GOT3 (cell line): ENCODE results near the gene FKBP1A.
"Not testable (repeated sequence)": the region's sequence is repeated elsewhere in the genome, so short reads cannot be mapped to it uniquely, and the experiment has no call there.

Experiments
- DNase-seq: peaks from one replicate; lab custom pipeline; 2025; ENCODE audit warnings: mixed read lengths; lab: John Stamatoyannopoulos, UW

The FKBP1A gene

DNA sequence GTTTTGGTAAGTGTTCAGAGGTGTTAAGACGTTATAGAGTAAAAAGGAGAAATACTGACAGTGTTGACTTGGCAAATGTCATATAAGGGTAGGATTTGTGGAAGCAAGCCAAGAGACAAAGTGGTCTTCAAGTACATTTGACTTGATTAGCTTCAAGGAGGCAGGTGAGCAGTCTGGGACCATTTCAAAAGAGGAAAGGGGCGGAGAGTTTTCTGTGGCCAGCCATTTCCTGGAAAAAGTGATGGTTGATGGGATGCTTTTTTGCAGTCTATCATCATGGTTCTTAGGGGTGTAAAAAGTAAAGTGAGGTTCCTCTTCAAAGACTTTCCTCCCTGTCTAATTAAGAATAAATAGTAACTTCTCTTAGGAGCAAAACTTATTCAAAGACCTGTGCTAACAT lies 28.7 kb downstream of the FKBP1A start:
- no peak for DNase-seq

DNA sequence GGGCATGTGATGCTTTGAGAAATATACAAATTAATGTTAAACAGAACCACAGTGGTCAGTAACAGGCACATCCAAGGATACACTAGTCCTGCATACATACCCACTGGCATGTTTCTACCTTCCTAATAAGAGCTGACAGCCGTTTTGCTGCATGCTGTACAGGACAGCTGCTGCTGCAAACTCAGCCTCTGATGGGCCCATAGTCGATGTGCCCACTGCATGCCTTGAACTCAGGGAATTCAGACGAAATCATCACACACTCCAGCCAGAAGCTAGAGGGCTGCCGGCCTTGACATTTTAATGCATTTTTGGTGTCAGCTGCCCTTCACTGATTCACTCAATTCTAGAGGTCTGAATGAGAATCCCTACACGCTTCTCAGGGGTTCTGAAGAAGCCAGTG lies 29.3 kb downstream of the FKBP1A start:
- no peak for DNase-seq

DNA sequence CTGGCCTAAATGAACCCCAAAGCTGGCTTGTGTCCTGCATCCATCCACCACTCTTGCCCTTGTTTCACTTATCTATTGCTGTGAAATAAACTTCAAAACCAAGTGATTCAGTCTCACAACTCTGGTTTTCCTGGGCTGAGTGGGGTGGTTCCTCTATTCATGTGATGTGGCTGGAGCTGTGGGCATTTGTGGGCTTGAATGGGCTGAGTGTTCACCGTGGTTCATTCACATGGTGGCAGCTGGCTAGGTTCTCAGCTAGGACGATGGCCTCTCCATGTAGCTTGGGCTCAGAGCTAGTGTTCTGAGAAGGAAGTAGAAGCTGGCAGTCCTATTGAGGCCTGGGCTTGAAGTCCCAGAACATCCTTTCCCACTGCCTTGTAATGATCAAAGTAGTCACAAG lies 30.4 kb downstream of the FKBP1A start:
- no peak for DNase-seq

DNA sequence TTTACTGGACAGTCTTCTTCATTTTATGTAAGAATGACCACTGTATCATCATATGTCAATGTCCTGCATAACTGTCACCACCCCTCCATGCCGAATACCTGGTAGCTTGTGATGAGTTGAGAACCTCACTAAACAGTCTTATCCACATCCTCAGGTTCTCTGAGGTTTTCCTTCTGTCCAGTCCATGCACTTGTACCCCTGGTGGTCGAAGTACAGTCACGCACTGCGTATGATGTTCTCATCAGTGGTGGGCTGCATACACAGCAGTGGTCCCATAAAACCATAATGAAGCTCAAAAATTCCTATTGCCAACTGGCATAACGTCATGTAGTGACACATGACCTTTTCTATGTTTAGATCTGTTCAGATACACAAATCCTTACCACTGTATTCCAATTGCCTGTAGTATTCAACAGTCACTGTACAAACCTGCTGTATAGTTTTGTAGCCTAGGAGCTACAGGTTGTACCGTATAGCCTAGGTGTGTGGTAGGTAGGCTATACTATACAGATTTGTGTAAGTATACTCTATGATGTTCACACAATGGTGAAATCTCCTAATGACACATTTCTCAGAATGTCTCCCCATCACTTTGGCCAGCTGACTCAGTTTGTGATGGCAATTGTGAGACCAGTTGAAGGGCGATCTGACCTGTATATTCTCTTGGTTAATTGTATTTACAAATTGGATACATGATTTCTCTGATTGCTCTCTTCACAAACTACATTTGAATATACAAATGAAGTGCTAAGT lies 32.6 kb downstream of the FKBP1A start:
- DNase-seq, result no peak

DNA sequence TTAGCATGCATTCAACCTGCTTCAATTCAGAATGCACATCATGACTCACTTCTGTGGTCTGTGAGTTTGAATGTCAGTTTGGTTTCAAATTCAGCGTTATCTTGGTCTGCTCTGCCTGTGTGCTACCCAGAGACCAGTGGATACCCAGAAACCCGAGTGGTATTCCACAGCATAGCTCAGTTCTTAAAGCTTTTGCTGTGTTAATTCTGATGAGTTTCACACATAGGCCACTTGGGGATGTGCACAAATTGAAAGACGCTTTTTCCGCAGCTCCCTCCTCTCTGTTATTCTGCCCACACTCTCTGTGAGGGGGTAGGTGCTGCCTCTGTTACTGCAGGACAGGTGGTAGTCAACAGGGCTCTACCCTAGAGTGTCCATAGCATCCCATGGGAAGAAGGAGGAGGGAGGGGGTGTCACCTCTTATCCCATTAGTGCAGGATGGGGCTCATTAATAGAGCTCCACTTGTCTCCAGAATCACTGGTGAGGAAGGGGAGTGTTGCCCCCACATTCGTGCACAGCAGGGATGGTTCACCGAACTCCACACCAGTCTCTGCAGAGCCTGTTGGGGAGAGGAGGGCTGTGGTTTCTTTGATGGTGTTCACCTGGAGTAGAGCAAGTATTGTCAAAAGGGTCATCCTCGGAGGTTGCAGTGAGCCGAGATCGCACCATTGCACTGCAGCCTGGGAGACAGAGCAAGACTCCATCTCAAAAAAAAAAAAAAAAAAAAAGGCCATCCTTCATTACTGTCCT lies 34.8 kb downstream of the FKBP1A start:
- no peak for DNase-seq

DNA sequence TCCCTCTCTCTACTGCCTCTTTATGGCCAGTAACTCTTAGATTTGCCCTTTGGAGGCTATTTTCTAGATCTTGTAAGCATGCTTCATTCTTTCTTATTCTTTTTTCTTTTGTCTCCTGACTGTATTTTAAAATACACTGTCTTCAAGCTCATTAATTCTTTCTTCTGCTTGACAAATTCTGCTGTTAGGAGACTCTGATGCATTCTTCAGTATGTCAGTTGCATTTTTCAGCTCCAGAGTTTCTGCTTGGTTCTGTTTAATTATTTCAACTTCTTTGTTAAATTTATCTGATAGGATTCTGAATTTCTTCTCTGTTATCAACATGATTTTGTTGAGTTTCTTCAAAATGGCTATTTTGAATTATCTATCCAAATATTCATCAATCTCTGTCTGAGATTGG lies 38.9 kb downstream of the FKBP1A start:
- DNase-seq, result no peak

DNA sequence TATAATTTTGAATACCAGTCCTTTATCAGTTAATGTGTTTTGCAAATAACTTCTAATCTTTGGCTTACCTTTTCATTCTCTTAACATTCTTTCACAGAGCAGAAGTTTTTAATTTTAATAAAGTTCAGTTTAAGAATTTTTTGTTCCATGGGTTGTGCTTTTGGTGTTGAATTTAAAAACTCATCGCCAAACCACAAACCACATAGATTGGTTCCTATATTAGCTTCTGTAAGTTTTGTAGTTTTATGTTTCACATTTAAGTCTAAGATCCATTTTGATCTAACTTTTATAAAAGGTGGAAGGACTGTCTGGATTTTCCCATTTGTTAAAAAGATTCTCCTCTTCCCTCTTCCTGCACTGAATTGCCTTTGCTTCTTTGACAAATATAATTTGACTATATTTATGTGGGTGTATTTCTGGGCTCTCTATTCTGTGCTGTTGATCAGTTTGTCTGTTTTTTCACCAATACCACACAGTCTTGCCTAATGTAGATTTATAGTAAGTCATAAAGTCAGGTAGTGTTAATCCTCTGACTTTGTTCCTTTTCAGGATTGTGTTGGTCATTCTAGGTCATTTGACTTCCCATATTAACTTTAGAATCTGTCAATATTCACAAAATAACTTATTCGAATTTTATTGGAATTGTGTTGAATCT lies 46.4 kb downstream of the FKBP1A start:
- no peak for DNase-seq

DNA sequence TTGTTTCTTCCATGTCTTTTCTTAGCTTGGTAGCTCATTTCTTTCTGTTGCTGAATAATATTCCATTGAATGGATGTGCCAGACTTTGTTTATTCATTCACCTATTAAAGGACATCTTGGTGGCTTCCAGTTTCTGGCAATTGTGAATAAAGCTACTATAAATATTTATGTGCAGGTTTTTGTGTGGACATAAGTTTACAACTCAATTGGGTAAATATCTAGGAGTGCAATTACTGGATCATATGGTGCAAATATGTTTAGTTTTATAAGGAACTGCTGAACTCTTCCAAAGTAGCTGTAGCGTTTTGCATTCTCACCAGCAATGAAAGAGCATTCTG lies 47.1 kb downstream of the FKBP1A start:
- no peak for DNase-seq

DNA sequence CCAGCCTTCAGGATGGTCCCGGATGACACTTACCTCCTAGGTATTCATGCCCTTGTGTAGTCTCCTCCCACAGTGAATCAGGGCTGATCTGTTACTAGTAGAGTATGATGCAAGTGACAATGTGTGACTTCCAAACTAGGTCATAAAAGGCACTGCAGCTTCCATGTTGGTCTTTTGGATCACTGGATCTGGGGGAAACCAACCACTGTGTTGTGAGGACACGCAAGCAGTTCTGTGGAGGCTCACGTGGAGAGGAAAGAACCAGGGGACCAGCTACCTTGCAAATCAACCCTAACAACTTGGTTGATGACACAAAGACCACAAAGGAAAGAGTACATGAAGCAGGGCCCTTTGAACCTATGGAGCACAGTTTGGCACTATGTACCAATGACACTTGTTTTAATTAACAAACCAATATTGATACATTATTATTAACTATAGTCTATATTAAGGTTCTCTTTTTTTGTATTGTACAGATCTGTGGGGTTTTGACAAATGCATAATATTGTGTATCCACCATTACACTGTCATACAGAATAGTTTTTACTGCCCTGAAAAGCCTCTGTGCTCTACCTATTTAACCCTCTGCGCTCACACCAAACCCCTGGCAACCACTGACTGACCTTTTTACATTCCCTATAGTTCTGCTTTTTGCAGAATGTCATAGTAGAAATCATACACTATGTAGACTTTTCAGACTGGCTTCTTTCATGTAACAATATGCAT lies 47.7 kb downstream of the FKBP1A start:
- no peak for DNase-seq

DNA sequence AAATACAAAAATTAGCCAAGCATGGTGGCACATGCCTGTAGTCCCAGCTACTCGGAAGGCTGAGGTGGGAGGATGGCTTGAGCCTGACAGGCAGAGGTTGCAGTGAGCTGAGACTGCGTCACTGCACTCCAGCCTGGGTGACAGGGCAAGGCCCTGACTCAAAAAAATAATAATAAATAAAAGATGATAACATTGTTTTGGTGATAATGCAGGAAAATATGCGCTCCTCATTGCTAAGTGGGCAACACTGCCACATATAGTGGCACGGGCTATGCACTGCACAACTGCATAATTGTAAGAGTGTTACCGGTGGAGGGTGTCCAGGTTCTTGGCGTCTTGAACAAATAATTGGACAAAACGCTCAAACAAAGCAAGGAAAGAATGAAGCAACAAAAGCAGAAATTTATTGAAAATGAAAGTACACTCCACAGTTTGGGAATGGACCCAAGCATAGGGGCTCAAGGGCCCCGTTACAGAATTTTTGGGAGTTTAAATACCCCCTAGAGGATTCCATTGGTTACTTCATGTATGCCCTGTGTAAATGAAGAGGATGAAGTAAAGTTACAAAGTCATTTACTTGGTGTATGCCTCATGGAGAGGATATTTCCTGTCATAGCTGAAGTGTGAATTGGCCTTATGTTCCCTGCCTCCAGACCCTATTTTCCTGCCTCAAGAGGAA lies 49.3 kb downstream of the FKBP1A start:
- not testable (repeated sequence) for DNase-seq

DNA sequence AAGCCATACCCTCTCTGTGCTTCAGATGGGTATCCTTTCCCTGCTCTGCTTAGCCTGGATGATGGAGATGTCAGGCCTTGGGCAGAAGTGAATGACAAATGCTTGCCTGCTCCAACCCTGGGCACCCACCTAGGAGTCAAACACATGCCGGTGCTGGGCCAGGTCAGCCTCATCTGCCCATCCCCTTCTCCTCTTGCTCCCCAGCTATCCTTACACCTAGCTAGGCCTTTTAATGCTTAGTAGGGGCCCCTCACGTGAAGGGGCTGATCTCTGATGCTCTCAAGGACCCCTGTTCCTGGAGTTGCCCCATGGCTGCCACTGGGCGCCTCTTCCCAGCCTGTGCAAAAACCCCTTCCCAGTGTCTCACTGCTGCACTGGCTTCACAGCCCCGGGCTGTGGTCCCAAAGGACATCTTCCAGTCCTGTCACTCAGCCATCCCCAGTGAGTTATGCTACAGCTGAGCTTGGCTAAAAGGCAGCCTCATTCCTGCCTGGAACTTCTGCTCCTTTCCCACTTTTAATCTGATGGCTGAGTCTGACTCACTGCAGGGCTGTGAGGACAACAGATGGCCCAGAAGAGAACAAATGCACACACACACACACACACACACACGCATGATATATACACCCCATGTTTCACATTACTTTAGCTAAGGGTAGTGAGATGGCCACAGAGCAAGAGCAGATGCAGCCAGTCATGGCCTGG lies 51.1 kb downstream of the FKBP1A start:
- no peak for DNase-seq

DNA sequence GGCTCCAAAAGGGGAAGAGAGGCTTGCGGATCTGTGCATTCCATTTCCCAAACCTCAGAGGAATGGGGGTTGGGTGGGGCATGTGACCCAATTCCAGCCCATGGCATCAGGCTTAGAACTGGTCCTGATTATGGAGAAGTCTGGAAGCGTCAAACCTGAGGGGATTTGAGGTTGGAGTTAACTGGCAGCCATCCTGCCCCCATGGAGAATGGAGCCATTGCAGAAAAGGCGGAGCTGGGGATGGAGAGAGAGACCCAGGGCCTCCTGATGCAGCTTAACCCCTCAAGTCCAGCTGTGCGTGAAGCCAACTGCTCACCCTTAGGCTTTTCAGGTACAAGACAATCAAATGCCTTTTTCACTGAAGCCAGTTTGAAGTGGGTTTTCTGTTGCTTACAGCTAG lies 54.1 kb downstream of the FKBP1A start:
- DNase-seq, result no peak

DNA sequence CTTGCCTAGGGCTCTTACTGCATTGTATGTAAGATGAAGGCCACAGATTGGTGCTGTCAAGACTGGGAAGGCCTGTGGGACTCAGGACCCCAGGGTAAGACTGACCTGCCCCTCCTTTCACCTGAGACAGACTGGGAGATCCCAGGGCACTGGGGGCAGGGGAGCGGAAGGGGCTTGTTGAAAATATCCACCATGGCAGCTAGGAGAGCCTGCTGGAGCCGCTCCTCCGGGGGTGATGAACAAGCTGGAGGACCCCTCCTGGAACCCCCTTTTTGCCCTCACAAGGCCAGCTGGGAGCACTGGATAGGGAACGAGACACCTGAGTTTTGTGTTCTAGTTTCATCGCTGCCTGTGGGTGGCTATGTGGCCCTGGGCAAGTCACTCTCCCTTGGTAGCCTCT lies 54.8 kb downstream of the FKBP1A start:
- DNase-seq, result no peak

DNA sequence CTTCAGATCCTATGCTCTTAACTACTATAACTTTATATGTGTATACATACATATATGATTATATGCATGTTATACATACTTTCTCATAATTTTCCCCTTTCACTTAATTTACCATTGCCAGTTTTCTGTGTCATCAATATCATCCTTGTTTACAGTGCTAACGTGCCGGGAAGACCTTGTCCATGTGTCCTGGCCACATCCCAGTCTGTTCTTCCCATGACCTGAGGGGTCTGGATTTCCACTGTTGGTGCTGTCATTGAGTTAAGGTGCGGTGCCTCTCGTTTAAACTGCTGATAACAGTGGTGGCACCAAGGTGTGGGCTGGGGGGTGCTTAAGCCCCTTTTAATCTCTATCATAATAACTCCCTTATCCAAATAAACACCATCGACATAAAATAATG lies 55.4 kb downstream of the FKBP1A start:
- no peak for DNase-seq

DNA sequence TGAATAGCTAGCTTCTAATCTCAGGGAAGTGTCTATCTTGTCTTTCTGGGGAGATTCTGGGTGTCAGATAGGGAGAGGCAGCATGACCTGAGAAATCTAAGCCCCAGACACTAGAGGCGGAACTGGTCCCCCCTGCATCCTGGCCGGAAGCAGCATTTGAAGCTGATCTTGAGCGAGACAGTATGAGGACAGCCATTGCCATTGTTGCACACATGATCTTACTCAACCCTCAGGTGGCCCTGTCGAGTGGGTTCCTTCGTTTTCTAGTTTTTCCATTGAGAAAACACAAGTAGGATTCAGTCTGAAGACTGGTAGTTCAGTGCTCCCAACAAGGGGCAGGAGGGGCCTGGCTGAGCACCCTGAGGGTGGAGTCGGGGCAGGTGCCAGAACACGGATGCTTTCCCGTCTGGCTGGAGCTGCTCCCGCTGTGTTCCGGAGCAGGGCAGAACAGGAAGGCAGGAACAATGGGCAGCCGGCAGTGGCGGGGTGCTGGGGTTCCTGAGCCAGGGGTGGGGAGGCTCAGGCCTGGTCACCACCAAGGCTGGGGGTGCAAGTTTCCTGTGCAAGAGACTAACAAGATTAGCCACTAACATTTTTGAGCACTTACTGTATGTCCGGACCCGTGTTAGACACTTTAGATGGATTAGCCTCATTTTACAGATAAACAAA lies 56.0 kb downstream of the FKBP1A start:
- no peak for DNase-seq

DNA sequence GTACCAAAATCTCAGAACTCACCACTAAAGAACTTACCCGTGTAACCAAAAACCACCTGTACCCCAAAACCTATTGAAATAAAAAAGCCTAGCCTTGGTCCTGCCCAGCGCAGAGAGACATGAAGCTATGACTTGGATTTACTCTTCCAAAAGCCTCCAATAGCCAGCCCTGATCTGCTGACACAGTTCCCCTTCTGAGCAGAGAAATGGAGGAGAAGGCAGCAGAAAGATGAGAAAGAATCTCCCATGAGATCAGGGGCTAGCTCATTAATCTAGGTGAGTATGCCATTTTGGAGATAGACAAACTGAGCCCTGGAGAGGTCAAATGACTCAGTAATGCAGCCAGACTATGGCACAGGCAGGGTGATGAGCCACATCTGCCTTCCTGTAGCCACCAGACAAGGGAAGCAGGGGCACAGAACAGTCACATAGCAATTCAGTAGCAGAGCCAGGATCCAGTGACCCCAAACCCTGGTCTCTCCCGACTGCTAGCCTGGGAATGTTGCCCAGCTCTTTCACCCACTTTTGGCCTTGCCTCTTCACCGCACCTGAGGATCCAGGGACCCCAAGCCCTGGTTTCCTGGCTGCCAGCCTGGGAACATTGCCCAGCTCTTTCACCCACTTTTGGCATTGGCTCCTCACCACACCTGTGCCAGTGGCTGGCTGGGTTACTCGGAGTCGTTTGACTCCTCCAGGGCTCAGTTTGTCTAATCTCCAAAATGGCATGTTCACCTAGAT lies 56.7 kb downstream of the FKBP1A start:
- no peak for DNase-seq

DNA sequence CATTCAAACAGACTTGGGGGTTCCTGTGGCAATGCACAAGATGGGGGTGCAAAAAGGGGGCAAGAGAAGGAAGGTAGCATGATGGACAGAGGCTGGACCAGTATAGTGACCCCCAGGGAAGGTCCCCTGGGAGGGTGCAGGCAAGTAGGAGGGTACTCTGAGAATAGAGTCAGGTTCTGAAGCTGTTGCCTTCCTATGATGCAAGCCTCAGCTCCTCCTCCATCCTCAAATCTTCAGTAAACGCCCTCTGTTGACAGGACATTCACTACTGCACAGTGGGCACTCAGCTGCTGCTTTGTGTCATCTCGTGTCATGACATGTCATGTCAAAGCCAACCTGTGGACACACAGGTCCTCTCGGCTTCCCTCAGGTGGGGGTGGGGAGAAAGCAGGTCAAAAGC lies 58.1 kb downstream of the FKBP1A start:
- DNase-seq, result no peak

DNA sequence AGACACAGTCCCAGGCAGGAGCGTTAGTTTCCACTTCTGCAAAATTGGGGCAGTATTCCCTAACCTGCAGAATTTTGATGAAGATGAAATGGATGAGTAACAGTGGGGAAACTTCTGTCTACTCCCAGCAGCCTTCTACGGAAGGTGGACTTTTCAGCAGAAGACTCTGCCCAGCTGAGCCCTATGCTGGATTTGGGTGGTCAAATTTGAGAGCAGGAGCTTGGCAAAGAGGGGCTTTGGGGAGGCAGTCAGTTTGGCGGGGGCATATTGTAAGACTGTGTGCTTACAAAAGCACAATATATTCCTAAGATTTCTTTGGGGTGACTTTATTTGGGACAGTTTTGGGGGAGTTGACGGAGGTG lies 58.5 kb downstream of the FKBP1A start:
- DNase-seq, result no peak

DNA sequence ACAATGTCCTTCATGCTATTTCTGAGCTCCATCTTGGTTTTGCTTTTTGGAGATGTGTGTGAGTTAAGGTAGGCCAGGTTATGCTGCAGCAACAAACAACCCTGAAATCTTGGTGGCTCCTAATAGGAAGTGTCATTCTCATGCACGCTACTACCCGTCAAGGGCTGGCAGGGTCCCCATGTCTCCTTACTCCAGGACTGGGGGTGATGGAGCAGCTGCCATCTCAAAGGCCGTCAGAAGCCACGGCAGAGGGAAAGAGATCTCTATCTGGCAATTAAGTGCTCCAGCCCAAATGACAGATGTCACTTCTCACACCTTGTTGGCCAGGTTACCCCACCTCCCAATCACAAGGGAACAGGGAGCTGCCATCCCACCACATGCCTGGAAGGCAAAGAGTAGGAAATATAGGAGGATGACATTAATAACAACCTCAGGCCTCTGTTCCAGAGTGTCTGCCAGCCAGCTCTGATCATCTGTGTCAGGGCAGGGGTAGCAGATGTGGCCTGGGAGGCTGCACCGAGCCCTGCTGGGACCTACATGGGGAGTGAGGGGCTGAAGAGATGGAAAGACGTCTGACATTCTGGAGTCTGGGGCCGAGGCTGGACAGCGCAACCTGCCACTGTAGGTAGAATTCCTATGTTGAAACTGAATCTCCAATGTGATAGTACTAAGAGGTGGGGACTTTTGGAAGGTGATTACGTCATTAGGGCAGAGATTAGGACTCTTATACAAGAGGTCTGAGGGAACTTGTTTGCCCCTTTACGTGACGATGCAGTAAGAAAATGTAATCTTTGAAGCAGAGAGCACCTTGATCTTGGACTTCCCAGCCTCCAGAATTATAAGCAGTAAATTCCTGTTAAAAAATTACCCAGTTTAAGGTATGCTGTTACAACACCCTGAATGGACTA lies 59.1 kb downstream of the FKBP1A start:
- DNase-seq, result no peak
